K562 (cell line): ENCODE results near the gene SLC6A9. TPM values are rescaled to one million over a fixed set of nuclear protein-coding genes. Genes with fewer than 3 reads are reported as not detected.
A peak's percentile ranks its signal among the peaks of the same experiment; 100 is the strongest.

ENCODE experiments used
- ARID2 ChIP-seq: fragments of 450-650 bp; IDR thresholded peaks from 2 replicates; pipeline ENCODE4 v1.6.1; 2017; ENCODE audit warnings: antibody characterized with exemption, mild to moderate bottlenecking
- ATF7 ChIP-seq: fragments of 450-650 bp; IDR thresholded peaks from 2 replicates; pipeline ENCODE4 v1.7.1; 2014; ENCODE audit warnings: mild to moderate bottlenecking, moderate library complexity
- BCOR ChIP-seq: fragments of 450-650 bp; IDR thresholded peaks from 2 replicates; pipeline ENCODE4 v1.6.1; 2016
- FOS ChIP-seq: IDR thresholded peaks from 3 replicates; pipeline ENCODE4 v1.6.1; 2011; ENCODE audit not compliant: insufficient read length; ENCODE audit errors: extremely low read depth
- FOXA3 ChIP-seq, 2 experiments: fragments of 450-650 bp in 1 of 2; sonication (generic) in 1 of 2; formaldehyde crosslinking; IDR thresholded peaks in 1 of 2; conservative IDR thresholded peaks in 1 of 2; 2 replicates each; pipeline versions ENCODE4 v1.4.0 to v1.8.0; 2020 to 2022; ENCODE audit warnings: mild to moderate bottlenecking in 2 of 2, missing genetic modification reagents in 1 of 2
- HDAC1 ChIP-seq, 2 experiments: fragments of 450-650 bp; IDR thresholded peaks; 2 replicates each; pipeline ENCODE4 v1.6.1; 2016 to 2017; ENCODE audit warnings: inconsistent platforms in 1 of 2, mild to moderate bottlenecking in 1 of 2, moderate library complexity in 1 of 2
- MTA3 ChIP-seq: fragments of 450-650 bp; formaldehyde crosslinking; IDR thresholded peaks from 2 replicates; pipeline ENCODE4 v1.6.1; 2017; ENCODE audit warnings: mild to moderate bottlenecking, borderline replicate concordance
- MTF1 ChIP-seq: fragments of 250-450 bp; sonication (Bioruptor Pico); IDR thresholded peaks from 2 replicates; pipeline ENCODE4 v1.9.0; 2021; ENCODE audit warnings: moderate library complexity, mild to moderate bottlenecking, inconsistent platforms, borderline replicate concordance
- NR2C2 ChIP-seq, 2 experiments: fragments of 200-800 bp in 1 of 2; sonication (Bioruptor generic) in 1 of 2; sonication (generic) in 1 of 2; formaldehyde crosslinking in 1 of 2; IDR thresholded peaks; 2 replicates each; pipeline versions ENCODE4 v1.6.1 to v1.8.0; 2016 to 2022; ENCODE audit warnings: mild to moderate bottlenecking in 1 of 2, missing compliant biosample characterization in 1 of 2, missing genetic modification characterization in 1 of 2, missing genetic modification reagents in 1 of 2
- PCBP1 ChIP-seq: fragments of 200-400 bp; formaldehyde crosslinking; IDR thresholded peaks from 2 replicates; pipeline ENCODE4 v1.6.1; 2018; ENCODE audit warnings: mild to moderate bottlenecking, low read depth, low read length; ENCODE audit not compliant: poor library complexity, severe bottlenecking
- RBFOX2 ChIP-seq: fragments of 200-400 bp; formaldehyde crosslinking; IDR thresholded peaks from 2 replicates; pipeline ENCODE4 v1.6.1; 2017; ENCODE audit warnings: low read depth, mild to moderate bottlenecking, low read length, moderate library complexity
- RBM17 ChIP-seq: fragments of 200-400 bp; formaldehyde crosslinking; IDR thresholded peaks from 2 replicates; pipeline ENCODE4 v1.6.1; 2017; ENCODE audit warnings: low read depth, mild to moderate bottlenecking, low read length, borderline replicate concordance
- SPI1 ChIP-seq: IDR thresholded peaks from 2 replicates; pipeline ENCODE4 v1.6.1; 2011; ENCODE audit warnings: low read depth, low read length, control low read depth, borderline replicate concordance
- TARDBP ChIP-seq: fragments of 450-650 bp; IDR thresholded peaks from 2 replicates; pipeline ENCODE4 v1.6.1; 2016
- TCF7L2 ChIP-seq: fragments of 150-350 bp; IDR thresholded peaks from 2 replicates; pipeline ENCODE4 v1.6.1; 2016; ENCODE audit warnings: low read depth, mild to moderate bottlenecking, low read length, moderate library complexity
- ZNF165 ChIP-seq: fragments of 250-450 bp; sonication (Bioruptor Pico); IDR thresholded peaks from 2 replicates; pipeline ENCODE4 v1.4.0; 2020; ENCODE audit warnings: borderline replicate concordance
- ZNF184 ChIP-seq: sonication (generic); formaldehyde crosslinking; IDR thresholded peaks from 2 replicates; pipeline ENCODE4 v1.5.0; 2020; ENCODE audit warnings: missing genetic modification reagents
- ZNF23 ChIP-seq: fragments of 250-450 bp; sonication (Bioruptor Pico); IDR thresholded peaks from 2 replicates; pipeline ENCODE4 v1.4.0; 2020; ENCODE audit warnings: mild to moderate bottlenecking
- ZNF551 ChIP-seq: fragments of 250-450 bp; sonication (Bioruptor Pico); IDR thresholded peaks from 2 replicates; pipeline ENCODE4 v1.5.0; 2021; ENCODE audit warnings: mild to moderate bottlenecking, moderate library complexity
- polyA plus RNA-seq, 8 experiments: library from polyadenylated mRNA; depleted of rRNA in 4 of 8; stranded (reverse) in 5 of 8; unstranded in 3 of 8; fragments of >200 nt; fragmentation: Nextera tagmentation in 2 of 8; fragmentation: Illumina TruSeq in 1 of 8; extraction: Ambion mirVana in 2 of 8; extraction: Trizol in 1 of 8; gene quantifications; 2 replicates each; pipeline versions ENCODE4 v1.2.1 to v1.2.3, GENCODE V29; 2011 to 2014; ENCODE audit warnings: inconsistent platforms in 1 of 8, missing spikeins in 1 of 8
- total RNA-seq, 7 experiments: library from RNA; depleted of rRNA in 6 of 7; stranded (reverse); fragments of >200 nt in 6 of 7; fragmentation: Illumina TruSeq in 2 of 7; extraction: Trizol in 2 of 7; gene quantifications; 2 replicates each; pipeline versions ENCODE4 v1.2.1 to v1.2.3, GENCODE V29; 2011 to 2021; ENCODE audit warnings: low replicate concordance in 1 of 7
- TF ChIP-seq, protein P1 (sequence below): sonication (generic); formaldehyde crosslinking; IDR thresholded peaks from 2 replicates; pipeline ENCODE4 v1.8.0; 2022; ENCODE audit warnings: mild to moderate bottlenecking, missing genetic modification reagents
- TF ChIP-seq, protein P2 (sequence below): fragments of 450-650 bp; formaldehyde crosslinking; IDR thresholded peaks from 2 replicates; pipeline ENCODE4 v1.4.0; 2022; ENCODE audit warnings: missing genetic modification characterization

The SLC6A9 gene
- total and polyA plus RNA-seq, 9 of the 15 experiments (the other 6 are each of a cell fraction or from before 2014, with no cell fraction given), result 0.17 to 18.7 (median 2.9) TPM

DNA sequence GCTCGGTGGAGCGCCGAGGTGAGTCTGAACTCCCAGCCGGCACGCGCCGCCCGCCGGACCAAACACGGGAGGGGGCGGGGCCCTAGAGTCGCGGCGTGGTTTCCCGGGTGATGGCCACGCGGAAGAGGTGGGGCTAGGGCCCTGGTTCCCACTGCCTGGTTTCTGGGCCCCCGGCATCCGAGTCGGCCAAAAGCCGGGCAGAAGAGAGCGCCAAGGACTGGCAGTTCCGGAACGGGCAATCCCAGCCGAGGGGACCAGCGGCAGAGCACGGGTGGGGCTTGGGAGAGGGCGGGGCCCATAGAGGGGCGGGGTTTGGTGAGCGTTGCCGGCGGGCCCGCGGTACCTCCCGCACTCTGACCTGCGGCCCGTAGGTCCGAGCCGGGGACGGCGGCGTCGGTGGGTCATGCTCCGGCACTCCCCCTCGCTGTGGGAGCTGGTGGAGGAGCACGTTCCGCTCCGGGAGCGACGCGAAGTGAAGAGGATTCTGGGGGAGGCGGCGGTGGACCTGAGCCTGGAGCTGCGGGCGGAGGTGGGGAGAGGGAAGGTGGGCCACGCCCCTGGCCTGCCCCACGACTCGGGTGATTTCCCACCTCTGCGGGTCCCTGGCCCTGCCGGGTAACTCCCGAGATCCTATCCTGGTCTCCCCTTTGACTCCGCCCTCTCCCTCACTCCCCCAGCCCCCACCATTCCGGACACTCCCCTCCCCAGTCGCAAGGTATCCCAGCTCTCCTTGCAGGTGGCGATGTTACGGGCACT is 39.6 kb downstream of the SLC6A9 start, which contains the start of gene CCDC24 (continued):
- TF ChIP-seq SPI1 (no peak), RBM17 (no peak), MTA3 (peak; percentile 47), ATF7 (peak; percentile 59; the same call in 1 of the 2 replicates), NR2C2 (CRISPR knock-in tag; IDR thresholded peaks at IDR 0.05) (no peak), NR2C2 (tag; IDR thresholded peaks at IDR 0.05) (peak; percentile 90), ZNF23 (no peak), FOXA3 (CRISPR knock-in tag; conservative IDR thresholded peaks at IDR 0.05 in 1 of 2, IDR thresholded peaks at IDR 0.05 in 1 of 2) (no peak), BCOR (peak; percentile 58; the same call in 1 of the 2 replicates), ZNF184 (CRISPR knock-in tag) (no peak), ZNF165 (CRISPR knock-in tag) (no peak), MTF1 (CRISPR knock-in tag) (no peak), FOS (no peak), TCF7L2 (no peak), PCBP1 (peak; percentile 85), HDAC1 (IDR thresholded peaks at IDR 0.05) (peak; percentile 74 to 96; a peak in 3 of 4 replicates), ZNF551 (no peak), TARDBP (no peak), RBFOX2 (peak; percentile 69), ARID2 (no peak)
- TF ChIP-seq, protein P1, sequence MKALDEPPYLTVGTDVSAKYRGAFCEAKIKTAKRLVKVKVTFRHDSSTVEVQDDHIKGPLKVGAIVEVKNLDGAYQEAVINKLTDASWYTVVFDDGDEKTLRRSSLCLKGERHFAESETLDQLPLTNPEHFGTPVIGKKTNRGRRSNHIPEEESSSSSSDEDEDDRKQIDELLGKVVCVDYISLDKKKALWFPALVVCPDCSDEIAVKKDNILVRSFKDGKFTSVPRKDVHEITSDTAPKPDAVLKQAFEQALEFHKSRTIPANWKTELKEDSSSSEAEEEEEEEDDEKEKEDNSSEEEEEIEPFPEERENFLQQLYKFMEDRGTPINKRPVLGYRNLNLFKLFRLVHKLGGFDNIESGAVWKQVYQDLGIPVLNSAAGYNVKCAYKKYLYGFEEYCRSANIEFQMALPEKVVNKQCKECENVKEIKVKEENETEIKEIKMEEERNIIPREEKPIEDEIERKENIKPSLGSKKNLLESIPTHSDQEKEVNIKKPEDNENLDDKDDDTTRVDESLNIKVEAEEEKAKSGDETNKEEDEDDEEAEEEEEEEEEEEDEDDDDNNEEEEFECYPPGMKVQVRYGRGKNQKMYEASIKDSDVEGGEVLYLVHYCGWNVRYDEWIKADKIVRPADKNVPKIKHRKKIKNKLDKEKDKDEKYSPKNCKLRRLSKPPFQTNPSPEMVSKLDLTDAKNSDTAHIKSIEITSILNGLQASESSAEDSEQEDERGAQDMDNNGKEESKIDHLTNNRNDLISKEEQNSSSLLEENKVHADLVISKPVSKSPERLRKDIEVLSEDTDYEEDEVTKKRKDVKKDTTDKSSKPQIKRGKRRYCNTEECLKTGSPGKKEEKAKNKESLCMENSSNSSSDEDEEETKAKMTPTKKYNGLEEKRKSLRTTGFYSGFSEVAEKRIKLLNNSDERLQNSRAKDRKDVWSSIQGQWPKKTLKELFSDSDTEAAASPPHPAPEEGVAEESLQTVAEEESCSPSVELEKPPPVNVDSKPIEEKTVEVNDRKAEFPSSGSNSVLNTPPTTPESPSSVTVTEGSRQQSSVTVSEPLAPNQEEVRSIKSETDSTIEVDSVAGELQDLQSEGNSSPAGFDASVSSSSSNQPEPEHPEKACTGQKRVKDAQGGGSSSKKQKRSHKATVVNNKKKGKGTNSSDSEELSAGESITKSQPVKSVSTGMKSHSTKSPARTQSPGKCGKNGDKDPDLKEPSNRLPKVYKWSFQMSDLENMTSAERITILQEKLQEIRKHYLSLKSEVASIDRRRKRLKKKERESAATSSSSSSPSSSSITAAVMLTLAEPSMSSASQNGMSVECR, result peak; percentile 87
- TF ChIP-seq, protein P2, sequence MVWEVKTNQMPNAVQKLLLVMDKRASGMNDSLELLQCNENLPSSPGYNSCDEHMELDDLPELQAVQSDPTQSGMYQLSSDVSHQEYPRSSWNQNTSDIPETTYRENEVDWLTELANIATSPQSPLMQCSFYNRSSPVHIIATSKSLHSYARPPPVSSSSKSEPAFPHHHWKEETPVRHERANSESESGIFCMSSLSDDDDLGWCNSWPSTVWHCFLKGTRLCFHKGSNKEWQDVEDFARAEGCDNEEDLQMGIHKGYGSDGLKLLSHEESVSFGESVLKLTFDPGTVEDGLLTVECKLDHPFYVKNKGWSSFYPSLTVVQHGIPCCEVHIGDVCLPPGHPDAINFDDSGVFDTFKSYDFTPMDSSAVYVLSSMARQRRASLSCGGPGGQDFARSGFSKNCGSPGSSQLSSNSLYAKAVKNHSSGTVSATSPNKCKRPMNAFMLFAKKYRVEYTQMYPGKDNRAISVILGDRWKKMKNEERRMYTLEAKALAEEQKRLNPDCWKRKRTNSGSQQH (CRISPR knock-in tag), result no peak
